Inflammatory macrophage treated with lipopolysaccharide for 4 hours (primary cell): ENCODE measurements around the gene SPIRE2.
"Not testable (repeated sequence)": the region's sequence is repeated elsewhere in the genome, so short reads cannot be mapped to it uniquely, and the experiment has no call there.

Experiments used
- DNase-seq: peaks from one replicate; pipeline ENCODE4 v3.0.0-alpha.2; 2020

SPIRE2 gene

DNA sequence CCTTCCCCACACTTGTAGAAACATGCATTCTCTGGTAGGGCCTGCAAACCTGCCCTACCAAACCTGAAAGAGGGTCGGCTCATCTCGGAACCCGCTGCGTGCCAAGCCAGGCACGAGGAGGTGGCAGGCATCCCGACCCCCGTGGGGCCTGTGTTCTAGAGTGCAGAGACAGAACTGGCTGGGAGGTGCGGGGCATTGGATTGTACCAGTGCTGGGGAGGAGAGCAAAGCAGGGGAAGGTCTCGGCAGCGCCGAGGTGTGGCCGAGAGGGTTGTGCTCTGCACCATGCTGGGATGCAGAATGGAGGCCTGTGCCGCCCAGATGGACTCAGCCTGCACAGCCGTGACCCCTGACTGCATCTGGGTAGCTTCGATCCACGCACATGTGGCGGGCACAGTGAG, 72.6 kb downstream of the SPIRE2 start:
- no peak for DNase-seq

DNA sequence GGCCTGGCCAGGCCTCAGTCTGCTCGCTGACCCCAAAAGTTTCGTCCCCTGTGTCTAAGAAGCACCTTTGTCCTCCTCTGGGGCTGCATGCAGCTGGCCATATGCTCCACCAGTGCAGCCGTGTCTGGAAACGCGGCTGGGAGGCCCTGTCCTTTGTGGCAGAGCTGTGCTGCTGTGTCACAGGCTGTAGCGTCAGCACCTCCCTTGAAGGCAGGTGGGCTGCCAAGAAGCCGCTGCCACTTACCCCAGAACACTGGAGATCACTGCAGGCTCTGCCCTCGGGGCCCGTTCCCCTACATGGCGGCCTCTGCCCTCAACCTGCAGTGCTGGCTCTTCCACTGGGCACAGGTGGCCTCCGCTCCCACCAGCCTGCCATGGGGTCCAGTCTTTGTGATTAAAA, 74.7 kb downstream of the SPIRE2 start:
- no peak for DNase-seq

GRCh38 chr16:89903908-89904515, 75.7 kb downstream of the SPIRE2 start:
- DNase-seq = no peak

GRCh38 chr16:89904606-89905510, 76.6 kb downstream of the SPIRE2 start:
- DNase-seq = no peak

DNA sequence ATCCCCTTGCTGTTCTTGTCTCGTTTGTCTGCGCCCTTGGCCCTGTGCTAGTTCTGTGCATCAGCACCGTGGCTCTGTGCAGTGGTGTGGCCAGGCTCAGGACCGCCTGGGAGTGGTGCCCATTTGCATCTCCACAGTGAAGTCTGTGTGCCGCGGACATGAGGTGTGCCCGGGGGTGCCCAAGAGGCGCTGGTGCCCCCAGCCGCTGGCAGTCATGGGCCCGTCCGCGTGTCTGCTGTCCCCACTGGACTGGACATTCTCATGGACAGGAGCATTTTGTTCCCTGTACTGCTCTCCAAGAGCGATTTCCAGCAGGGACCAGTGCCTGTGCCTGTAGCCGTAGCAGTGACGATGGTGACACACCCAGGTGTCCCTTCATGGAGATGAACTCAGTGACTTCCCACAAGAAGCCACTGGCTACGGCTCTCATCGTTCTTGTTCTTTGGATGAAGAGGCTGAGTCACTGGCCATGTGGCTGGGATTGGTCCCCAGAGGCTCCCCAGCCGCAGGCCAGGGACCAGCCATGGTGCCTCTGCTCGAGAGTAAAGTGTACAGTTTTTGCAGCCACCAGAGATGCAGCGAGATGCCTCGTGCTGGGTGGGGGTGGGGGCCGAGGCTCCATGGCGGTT, 77.3 kb downstream of the SPIRE2 start:
- no peak for DNase-seq

- DNase-seq = no peak
Measured at GRCh38 chr16:89906140-89907025, 78.1 kb downstream of the SPIRE2 start.

- DNase-seq = no peak
Measured at GRCh38 chr16:89907055-89907814, 79.0 kb downstream of the SPIRE2 start.

DNA sequence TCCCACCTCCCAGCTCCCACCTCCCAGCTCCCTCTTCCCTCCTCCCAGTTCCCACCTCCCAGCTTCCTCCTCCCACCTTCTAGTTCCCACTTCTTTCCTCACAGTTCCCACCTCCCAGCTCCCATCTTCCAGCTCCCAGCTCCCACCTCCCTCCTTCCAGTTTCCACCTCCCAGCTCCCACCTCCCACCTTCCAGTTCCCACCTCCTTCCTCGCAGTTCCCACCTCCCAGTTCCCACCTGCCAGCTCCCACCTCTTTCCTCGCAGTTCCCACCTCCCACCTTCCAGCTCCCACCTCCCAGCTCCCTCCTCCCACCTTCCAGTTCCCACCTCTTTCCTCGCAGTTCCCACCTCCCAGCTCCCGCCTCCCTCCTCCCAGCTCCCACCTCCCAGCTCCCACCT, 80.0 kb downstream of the SPIRE2 start:
- no peak for DNase-seq

DNA sequence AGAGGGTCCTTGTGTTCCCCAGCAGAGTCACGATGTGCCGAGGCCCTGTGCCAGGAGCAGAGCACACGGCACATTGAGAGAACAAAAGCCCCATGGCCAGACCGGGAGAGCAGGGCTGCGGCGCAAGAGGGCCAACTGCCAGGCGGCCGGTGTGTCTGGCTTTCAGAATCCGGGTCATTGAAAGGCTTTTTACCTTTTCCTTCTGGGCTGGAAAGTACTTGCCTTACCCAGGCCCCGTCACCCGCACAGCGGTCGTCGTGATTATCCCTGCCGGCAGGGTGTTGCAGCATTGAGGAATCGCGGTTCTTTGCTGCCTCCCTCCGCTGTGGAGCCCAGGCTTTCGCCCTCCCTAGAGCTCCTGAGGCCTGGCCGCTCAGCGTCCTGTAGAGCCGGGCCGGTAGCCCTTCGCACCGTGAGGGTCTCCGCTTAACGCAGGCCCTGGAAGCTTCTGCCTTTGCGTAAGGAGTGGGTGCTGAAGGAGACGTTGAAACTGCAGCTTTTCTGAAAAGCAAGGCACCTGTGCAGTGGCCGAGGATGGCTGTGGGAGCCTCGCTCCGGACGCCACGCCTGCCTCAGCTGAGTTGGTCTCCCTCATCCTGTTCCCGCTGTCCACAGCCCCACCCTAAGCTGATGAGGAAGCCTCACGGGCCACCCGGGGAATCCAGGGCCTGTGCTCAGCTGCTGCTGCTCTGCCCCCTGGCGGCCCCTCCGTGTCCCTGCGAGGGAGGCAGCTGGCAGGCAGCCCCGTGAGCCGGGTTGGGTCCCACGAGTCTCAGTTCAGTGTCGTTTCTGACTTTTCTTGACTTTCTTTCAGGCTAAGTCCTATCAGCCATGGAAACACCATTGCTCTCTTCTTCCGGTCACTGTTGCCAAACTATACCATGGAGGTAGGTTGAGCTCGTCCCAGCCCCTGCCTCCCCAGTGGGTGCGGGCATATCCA, 81.8 kb downstream of the SPIRE2 start:
- peak; percentile 86 for DNase-seq

- no peak for DNase-seq
Measured at GRCh38 chr16:89910717-89911354, 82.6 kb downstream of the SPIRE2 start.

DNA sequence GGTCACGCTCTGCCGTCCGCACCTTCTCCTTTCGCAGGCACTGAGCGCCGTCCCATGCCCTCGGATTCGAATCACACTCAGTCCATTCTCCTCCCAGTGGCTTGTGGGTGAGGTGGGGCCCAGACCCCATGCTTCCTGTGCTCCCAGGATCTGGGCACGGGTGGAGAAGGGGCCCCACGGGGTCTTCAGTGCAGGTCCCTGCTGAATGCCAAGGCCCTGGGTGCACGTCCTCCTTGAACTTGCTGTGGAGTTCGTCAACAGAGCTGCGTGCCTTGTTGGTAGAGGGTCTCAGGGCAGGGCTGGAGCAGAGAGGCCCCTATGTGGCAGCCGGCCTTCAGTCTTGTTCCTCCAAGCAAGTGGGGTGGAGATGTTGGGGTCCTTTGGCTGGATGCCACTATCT, 83.1 kb downstream of the SPIRE2 start:
- no peak for DNase-seq

DNA sequence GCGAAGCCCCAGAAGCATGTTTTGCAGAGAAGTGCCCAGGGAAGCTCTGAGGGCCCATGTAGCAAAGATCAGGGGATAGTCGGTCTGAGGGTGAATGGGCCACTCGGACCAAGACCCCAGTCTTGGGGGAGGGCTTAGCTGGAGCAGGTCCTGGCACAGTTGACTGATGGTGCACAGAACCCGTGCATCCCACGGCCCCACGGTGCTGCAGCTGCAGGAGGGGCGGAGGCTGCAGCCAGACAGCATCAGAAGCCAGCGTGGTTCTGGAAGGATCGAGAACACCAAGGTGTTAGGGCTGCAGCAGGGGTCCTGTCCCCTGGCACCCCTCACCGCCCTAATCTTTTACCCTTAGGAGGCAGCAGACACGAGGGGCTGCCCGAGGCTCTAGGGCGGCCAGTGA, 83.9 kb downstream of the SPIRE2 start:
- DNase-seq = no peak

- no peak for DNase-seq
Measured at GRCh38 chr16:89912627-89913026, 84.4 kb downstream of the SPIRE2 start.

DNA sequence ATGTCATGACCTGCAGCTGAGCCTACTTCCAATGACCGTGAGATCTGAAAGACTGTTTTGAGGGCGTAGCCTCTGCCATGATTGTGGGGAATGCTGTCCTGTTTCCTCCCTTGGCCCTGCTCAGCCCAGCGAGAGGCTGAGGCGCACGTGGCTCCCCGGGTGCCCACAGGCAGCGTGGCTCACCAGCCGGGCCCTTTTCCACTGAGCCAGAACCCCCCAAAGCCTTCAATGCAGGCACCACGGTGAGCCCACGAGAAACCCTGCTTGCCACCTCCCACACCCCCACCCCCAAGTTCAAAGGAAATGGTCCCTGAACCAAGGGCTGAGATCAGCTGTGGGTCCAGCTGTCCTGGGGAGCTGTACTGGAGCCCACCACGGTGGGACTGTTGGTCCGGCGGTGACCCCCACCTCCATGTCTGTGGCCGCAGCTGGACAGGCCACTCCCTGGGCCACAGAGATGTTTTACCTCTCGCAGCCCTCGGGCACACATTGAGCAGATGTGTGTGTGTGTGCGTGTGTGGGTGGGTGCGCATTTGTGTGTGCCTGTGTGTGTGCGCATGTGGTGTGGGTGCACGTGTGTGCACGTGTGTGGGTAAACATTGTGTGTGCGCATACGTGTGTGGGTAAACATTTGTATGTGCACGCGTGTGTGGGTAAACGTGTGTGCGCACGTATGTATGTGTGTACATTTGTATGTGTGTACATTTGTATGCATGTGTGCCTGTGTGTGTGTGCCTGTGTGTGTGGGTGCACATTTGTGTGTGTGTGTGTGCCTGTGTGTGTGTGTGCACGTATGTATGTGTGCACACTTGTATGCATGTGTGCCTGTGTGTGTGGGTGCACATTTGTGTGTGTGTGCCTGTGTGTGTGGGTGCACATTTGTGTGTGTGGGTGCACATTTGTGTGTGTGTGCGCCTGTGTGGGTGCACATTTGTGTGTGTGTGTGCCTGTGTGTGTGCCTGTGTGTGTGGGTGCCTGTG, 85.4 kb downstream of the SPIRE2 start:
- no peak for DNase-seq

DNA sequence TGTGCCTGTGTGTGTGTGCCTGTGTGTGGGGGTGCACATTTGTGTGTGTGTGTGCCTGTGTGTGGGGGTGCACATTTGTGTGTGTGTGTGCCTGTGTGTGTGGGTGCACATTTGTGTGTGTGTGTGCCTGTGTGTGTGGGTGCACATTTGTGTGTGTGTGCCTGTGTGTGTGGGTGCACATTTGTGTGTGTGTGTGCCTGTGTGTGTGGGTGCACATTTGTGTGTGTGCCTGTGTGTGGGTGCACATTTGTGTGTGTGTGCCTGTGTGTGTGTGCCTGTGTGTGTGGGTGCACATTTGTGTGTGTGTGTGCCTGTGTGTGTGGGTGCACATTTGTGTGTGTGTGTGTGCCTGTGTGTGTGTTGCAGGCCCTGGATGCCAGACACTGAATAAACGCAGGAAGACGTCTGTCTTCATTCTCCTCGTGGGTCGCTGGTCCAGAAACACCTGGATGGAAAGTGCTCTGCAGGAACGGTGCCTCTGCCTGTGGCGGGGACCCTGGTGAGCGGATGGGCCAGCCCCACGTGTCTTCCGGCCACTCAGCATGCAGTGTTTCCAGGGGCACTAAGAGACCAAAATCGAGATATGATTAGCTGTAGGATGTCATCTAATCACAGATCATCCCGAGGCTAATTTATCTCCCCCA, 86.5 kb downstream of the SPIRE2 start:
- not testable (repeated sequence) for DNase-seq

- DNase-seq = no peak
Measured at GRCh38 chr16:89915303-89916232, 87.3 kb downstream of the SPIRE2 start.

DNA sequence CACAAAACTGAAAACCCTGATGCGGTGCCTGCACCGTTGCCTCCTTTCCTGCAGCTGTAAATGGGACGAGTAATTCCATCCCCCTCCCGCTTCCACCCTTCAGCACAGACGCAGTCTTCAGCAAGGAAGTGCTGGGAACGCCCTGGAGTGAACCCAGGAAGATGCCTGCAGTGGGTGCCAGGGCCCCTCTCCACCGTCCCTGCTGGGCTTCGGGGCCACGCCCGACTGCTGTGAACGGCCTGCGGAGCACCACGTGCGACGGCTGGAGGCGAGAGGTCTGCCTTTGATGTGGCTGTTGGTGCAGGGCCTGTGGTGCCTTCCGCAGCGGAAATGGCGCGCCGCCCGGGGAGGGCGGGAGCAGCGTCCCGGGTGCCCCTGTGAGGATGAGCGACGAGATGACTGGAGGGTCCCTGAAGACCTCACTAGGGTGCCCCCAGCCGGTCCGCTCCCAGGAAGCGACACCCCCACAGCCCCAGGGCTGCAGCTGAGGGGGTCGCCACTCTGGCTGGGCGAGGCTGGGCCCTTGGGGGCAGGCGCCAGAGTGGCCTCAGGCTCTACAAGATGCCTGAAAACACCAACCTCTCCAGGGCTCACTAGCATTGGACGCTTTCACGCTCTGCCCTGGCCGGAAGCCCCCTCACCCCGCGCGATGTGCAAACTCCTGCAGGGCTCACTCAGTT, 89.6 kb downstream of the SPIRE2 start:
- peak; percentile 67 for DNase-seq
